Activated CD4-positive, CD25-positive, alpha-beta regulatory T cell treated with anti-CD3 and anti-CD28 coated beads, Interleukin-2, amount 50 U/mL, for 72 hours (primary cell): ENCODE measurements around the gene WNT6.
A peak's percentile ranks its signal among the peaks of the same experiment; 100 is the strongest.

Experiments
- DNase-seq: peaks from one replicate; pipeline ENCODE4 v3.0.0; 2021

Gene WNT6

GRCh38 chr2:218858671-218859555 is 692 bp upstream of the WNT6 start:
- DNase-seq = no peak

- no peak for DNase-seq
Measured at GRCh38 chr2:218859988-218860831, 605 bp downstream of the WNT6 start.

GRCh38 chr2:218860950-218861381 is 1.4 kb downstream of the WNT6 start:
- DNase-seq = no peak

- DNase-seq = peak; percentile 26
Measured at GRCh38 chr2:218861645-218862318, 2.2 kb downstream of the WNT6 start.

GRCh38 chr2:218863021-218863520 is 3.5 kb downstream of the WNT6 start:
- DNase-seq = peak; percentile 22

GRCh38 chr2:218865396-218865795 is 5.8 kb downstream of the WNT6 start:
- no peak for DNase-seq

- no peak for DNase-seq
Measured at GRCh38 chr2:218865999-218866398, 6.4 kb downstream of the WNT6 start.

GRCh38 chr2:218867900-218868299 is 8.3 kb downstream of the WNT6 start:
- DNase-seq = no peak

- DNase-seq = no peak
Measured at GRCh38 chr2:218869064-218869463, 9.5 kb downstream of the WNT6 start.

GRCh38 chr2:218870984-218871344 is 11.4 kb downstream of the WNT6 start:
- no peak for DNase-seq

GRCh38 chr2:218871345-218872302 is 12.0 kb downstream of the WNT6 start:
- DNase-seq = no peak

- no peak for DNase-seq
Measured at GRCh38 chr2:218872645-218873358, 13.2 kb downstream of the WNT6 start.

GRCh38 chr2:218873359-218874194 is 14.0 kb downstream of the WNT6 start:
- no peak for DNase-seq

- DNase-seq = no peak
Measured at GRCh38 chr2:218875692-218876246, 16.2 kb downstream of the WNT6 start.

GRCh38 chr2:218876562-218877219 is 17.1 kb downstream of the WNT6 start:
- peak; percentile 76 for DNase-seq

GRCh38 chr2:218877331-218877730 is 17.7 kb downstream of the WNT6 start:
- no peak for DNase-seq

GRCh38 chr2:218877891-218878290 is 18.3 kb downstream of the WNT6 start:
- no peak for DNase-seq

- no peak for DNase-seq
Measured at GRCh38 chr2:218878486-218878885, 18.9 kb downstream of the WNT6 start.
